NCI-H748 treated with DMSO at 0.1 percent for 48 hours (cell line): ENCODE measurements around the gene NLRC5.
"Not testable (repeated sequence)": the region's sequence is repeated elsewhere in the genome, so short reads cannot be mapped to it uniquely, and the experiment has no call there.

Source experiments
- DNase-seq: peaks from one replicate; lab custom pipeline; 2025; lab: John Stamatoyannopoulos, UW

The NLRC5 gene

GRCh38 chr16:57105184-57105583, 115.8 kb downstream of the NLRC5 start:
- no peak for DNase-seq

- no peak for DNase-seq
These were observed 117.4 kb downstream of the NLRC5 start for GRCh38 chr16:57106767-57107166.

GRCh38 chr16:57107321-57107922, 118.1 kb downstream of the NLRC5 start:
- DNase-seq, result no peak

GRCh38 chr16:57108432-57108831, 119.1 kb downstream of the NLRC5 start:
- no peak for DNase-seq

- not testable (repeated sequence) for DNase-seq
These were observed 120.1 kb downstream of the NLRC5 start for GRCh38 chr16:57109259-57110105.

GRCh38 chr16:57110937-57111336, 121.6 kb downstream of the NLRC5 start:
- no peak for DNase-seq

- no peak for DNase-seq
These were observed 122.1 kb downstream of the NLRC5 start for GRCh38 chr16:57111420-57111819.

- no peak for DNase-seq
These were observed 123.2 kb downstream of the NLRC5 start for GRCh38 chr16:57112403-57113041.

GRCh38 chr16:57113042-57113453, 123.7 kb downstream of the NLRC5 start:
- DNase-seq, result no peak

GRCh38 chr16:57113664-57114063, 124.3 kb downstream of the NLRC5 start:
- no peak for DNase-seq

- no peak for DNase-seq
These were observed 125.8 kb downstream of the NLRC5 start for GRCh38 chr16:57115168-57115513.

- no peak for DNase-seq
These were observed 126.3 kb downstream of the NLRC5 start for GRCh38 chr16:57115514-57116182.

- no peak for DNase-seq
These were observed 129.2 kb downstream of the NLRC5 start for GRCh38 chr16:57118461-57119084.

- DNase-seq, result no peak
These were observed 134.0 kb downstream of the NLRC5 start for GRCh38 chr16:57123216-57123973.

- DNase-seq, result no peak
These were observed 134.8 kb downstream of the NLRC5 start for GRCh38 chr16:57123974-57124674.

GRCh38 chr16:57125376-57125775, 136.0 kb downstream of the NLRC5 start:
- no peak for DNase-seq

- DNase-seq, result no peak
These were observed 136.6 kb downstream of the NLRC5 start for GRCh38 chr16:57125969-57126368.

- DNase-seq, result no peak
These were observed 137.1 kb downstream of the NLRC5 start for GRCh38 chr16:57126411-57126810.

GRCh38 chr16:57127037-57127763, 137.8 kb downstream of the NLRC5 start:
- no peak for DNase-seq

- no peak for DNase-seq
These were observed 138.5 kb downstream of the NLRC5 start for GRCh38 chr16:57127836-57128235.
